H1 (cell line): Measurements from ENCODE around the gene TLK2.

Source experiments
- CEBPB ChIP-seq: IDR thresholded peaks from 2 replicates; pipeline ENCODE4 v1.6.1; 2012; ENCODE audit warnings: low read depth, low read length
- CTCF ChIP-seq, 3 experiments: IDR thresholded peaks; 1 replicate in 2 of 3; 2 replicates in 1 of 3; pipeline versions ENCODE4 v1.5.1 to v1.6.1; 2011; ENCODE audit warnings: low read length in 3 of 3, mild to moderate bottlenecking in 3 of 3, inconsistent platforms in 2 of 3, low read depth in 1 of 3, moderate library complexity in 1 of 3; ENCODE audit not compliant: insufficient read depth in 1 of 3; ENCODE audit errors: control extremely low read depth in 1 of 3
- RNF2 ChIP-seq: fragments of 200-900, 300-1000 bp; sonication (generic); IDR thresholded peaks from 2 replicates; pipeline ENCODE4 v1.7.1; 2016; ENCODE audit warnings: borderline replicate concordance, low read depth, mild to moderate bottlenecking, antibody characterized with exemption, low read length; ENCODE audit not compliant: poor library complexity, severe bottlenecking; ENCODE audit errors: missing control alignments
- TCF12 ChIP-seq: IDR thresholded peaks from 2 replicates; pipeline ENCODE4 v1.6.1; 2011; ENCODE audit warnings: low read depth, mild to moderate bottlenecking, low read length
- TEAD4 ChIP-seq: IDR thresholded peaks from 2 replicates; pipeline ENCODE4 v1.6.1; 2012; ENCODE audit warnings: low read depth, low read length, inconsistent platforms, mixed read lengths

- TF ChIP-seq RNF2 (no peak), TEAD4 (no peak), TCF12 (no peak), CEBPB (no peak), CTCF (IDR thresholded peaks at IDR 0.05; ENCODE audit: control extremely low read depth in 1 of 3, insufficient read depth in 1 of 3, low read depth in 1 of 3, low read length in 3 of 3) (no peak)
Observed at GRCh38 chr17:62661337-62661736, 182.7 kb downstream of the TLK2 start.
